DND-41 (cell line): ENCODE results near the gene CD34.

Source experiments
- ATAC-seq: fragments of 200-7000 bp; cut with Tn5 transposase; 3 replicates; pipeline ENCODE4 v1.9.1; 2021; ENCODE audit warnings: low read depth; ENCODE audit not compliant: insufficient read depth
- DNase-seq: peaks from one replicate; pipeline ENCODE4 v3.0.0-alpha.2; 2020
- H2AFZ ChIP-seq: 2 replicates; pipeline ENCODE4 v1.6.0; 2012; ENCODE audit warnings: low read depth, low read length
- H3K27ac ChIP-seq: 2 replicates; pipeline ENCODE4 v1.5.1; 2012; ENCODE audit warnings: low read length, inconsistent platforms
- H3K27me3 ChIP-seq: fragments of 200-600 bp; sonication (generic); 2 replicates; pipeline ENCODE4 v1.6.0; 2012; ENCODE audit warnings: low read length, mild to moderate bottlenecking, inconsistent platforms; ENCODE audit not compliant: insufficient read depth, poor library complexity
- H3K36me3 ChIP-seq: 2 replicates; pipeline ENCODE4 v1.5.1; 2012; ENCODE audit warnings: low read length, inconsistent platforms; ENCODE audit not compliant: insufficient read depth
- H3K4me1 ChIP-seq: 2 replicates; pipeline ENCODE4 v1.5.1; 2012; ENCODE audit warnings: mild to moderate bottlenecking, low read length; ENCODE audit not compliant: insufficient read depth
- H3K4me2 ChIP-seq: 2 replicates; pipeline ENCODE4 v1.6.0; 2012; ENCODE audit warnings: mild to moderate bottlenecking, moderate library complexity, low read length, inconsistent platforms; ENCODE audit not compliant: insufficient read depth
- H3K4me3 ChIP-seq, 2 experiments: fragments of 200-600 bp in 1 of 2; shearing (Covaris generic) in 1 of 2; 2 replicates each; pipeline ENCODE4 v1.5.1; 2012 to 2016; ENCODE audit warnings: inconsistent platforms in 2 of 2, low read length in 2 of 2, mild to moderate bottlenecking in 2 of 2, low read depth in 1 of 2, moderate library complexity in 1 of 2
- H3K79me2 ChIP-seq: 2 replicates; pipeline ENCODE4 v1.6.0; 2012; ENCODE audit warnings: low read length, inconsistent platforms; ENCODE audit not compliant: insufficient read depth
- H3K9ac ChIP-seq: 2 replicates; pipeline ENCODE4 v1.6.0; 2012; ENCODE audit warnings: low read depth, mild to moderate bottlenecking, inconsistent platforms, low read length, moderate library complexity
- H3K9me3 ChIP-seq: 2 replicates; pipeline ENCODE4 v1.5.1; 2012; ENCODE audit warnings: low read length, moderate library complexity, mild to moderate bottlenecking, inconsistent platforms; ENCODE audit not compliant: insufficient read depth, severe bottlenecking
- H4K20me1 ChIP-seq: 2 replicates; pipeline ENCODE4 v1.6.0; 2012; ENCODE audit warnings: low read length; ENCODE audit not compliant: insufficient read depth
- EZH2 ChIP-seq: IDR thresholded peaks from 3 replicates; pipeline ENCODE4 v1.6.1; 2012; ENCODE audit warnings: borderline replicate concordance, low read depth, mild to moderate bottlenecking, moderate library complexity, low read length, inconsistent platforms; ENCODE audit not compliant: severe bottlenecking
- TF ChIP-seq, protein P1 (sequence below): IDR thresholded peaks from 2 replicates; pipeline ENCODE4 v1.5.1; 2012; ENCODE audit warnings: borderline replicate concordance, low read length, moderate library complexity, mild to moderate bottlenecking; ENCODE audit not compliant: poor library complexity, severe bottlenecking; ENCODE audit errors: extremely low read depth

The CD34 gene

DNA sequence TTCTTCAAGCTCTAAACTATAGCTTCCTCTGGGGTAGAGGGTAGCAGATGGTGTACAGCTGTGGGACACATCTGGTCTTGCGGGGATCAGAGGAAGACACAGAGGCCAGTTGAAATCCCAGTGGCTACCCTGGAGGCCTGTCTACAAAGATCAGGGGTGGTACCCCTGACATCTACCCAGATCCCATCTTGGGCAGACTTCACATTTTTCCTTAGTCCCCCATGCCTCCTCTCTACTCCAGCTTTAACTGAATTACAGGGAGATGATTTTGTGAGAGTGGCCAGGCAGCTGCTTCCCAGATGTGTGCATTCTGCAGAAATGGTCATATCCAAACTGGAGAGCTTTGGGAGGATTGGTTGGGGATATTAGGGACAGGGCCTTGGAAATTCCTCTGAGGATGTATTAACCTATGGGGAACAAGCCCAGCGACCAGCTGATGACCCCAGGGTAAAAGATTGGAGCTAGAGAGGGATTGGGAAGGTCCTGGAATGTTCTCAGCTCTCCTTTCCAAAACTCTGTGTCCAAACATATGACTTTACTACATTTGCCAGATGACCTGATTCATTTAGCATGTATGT lies 9.6 kb upstream of the CD34 start:
- no peak for DNase-seq
- H4K20me1 ChIP-seq: no peaks in the 10 kb centered on the region
- H3K27me3 ChIP-seq: peaks cover 45% of the 10 kb centered on the region
- no peak overlapping the region for H3K4me2 ChIP-seq
- H3K79me2 ChIP-seq: no peaks in the 10 kb centered on the region
- no peaks in the 10 kb centered on the region for H3K9me3 ChIP-seq
- H3K4me3 ChIP-seq: no peak overlapping the region
- H3K9ac ChIP-seq: no peak overlapping the region
- H3K27ac ChIP-seq: no peak overlapping the region
- TF ChIP-seq EZH2: no peak
- TF ChIP-seq, protein P1, sequence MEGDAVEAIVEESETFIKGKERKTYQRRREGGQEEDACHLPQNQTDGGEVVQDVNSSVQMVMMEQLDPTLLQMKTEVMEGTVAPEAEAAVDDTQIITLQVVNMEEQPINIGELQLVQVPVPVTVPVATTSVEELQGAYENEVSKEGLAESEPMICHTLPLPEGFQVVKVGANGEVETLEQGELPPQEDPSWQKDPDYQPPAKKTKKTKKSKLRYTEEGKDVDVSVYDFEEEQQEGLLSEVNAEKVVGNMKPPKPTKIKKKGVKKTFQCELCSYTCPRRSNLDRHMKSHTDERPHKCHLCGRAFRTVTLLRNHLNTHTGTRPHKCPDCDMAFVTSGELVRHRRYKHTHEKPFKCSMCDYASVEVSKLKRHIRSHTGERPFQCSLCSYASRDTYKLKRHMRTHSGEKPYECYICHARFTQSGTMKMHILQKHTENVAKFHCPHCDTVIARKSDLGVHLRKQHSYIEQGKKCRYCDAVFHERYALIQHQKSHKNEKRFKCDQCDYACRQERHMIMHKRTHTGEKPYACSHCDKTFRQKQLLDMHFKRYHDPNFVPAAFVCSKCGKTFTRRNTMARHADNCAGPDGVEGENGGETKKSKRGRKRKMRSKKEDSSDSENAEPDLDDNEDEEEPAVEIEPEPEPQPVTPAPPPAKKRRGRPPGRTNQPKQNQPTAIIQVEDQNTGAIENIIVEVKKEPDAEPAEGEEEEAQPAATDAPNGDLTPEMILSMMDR: no peak
- no peaks in the 10 kb centered on the region for H3K36me3 ChIP-seq
- no peaks in the 10 kb centered on the region for H3K4me1 ChIP-seq
- no peak overlapping the region for H2AFZ ChIP-seq
- ATAC-seq: no peak

DNA sequence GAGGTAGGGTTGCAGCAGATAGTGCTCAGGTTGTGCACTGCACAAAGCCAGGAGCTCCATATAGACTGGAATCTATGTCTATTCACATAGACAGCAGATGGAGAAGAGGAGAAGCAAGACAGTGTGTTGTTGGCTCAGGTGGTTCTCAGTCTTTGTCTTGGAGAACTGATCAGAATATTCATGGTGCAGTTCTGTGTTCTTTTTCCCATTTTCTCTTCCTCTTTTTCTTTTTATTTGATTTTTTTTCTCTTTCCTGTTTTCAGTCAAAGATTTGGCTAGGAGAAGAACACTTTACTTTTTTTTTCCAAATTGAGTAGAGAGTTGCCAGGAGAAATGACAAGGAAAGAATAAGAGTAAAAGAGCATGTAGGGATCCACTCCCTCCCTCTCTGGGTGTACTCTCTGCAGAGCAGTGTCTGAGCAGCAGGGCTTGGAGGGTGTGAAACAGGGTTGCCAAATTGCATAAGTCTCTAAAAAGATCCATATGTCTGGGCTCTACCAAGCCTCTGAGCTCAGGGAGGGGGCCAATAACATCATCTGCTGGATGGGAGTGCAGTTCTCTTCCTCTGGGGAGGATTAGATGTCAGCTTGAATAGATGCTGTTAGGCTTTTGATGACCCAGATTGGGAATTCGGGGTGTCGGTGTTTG lies 8.7 kb upstream of the CD34 start:
- Histone ChIP-seq H3K27ac (no peak overlapping the region), H3K79me2 (no peaks in the 10 kb centered on the region), H3K9ac (no peak overlapping the region), H3K4me3 (no peak overlapping the region), H3K9me3 (no peaks in the 10 kb centered on the region), H3K4me2 (no peak overlapping the region), H4K20me1 (no peaks in the 10 kb centered on the region), H3K4me1 (no peaks in the 10 kb centered on the region), H3K27me3 (peaks cover 37% of the 10 kb centered on the region), H2AFZ (no peak overlapping the region), H3K36me3 (no peaks in the 10 kb centered on the region)
- ATAC-seq: no peak
- no peak for TF ChIP-seq EZH2
- TF ChIP-seq, protein P1: no peak
- DNase-seq: no peak

DNA sequence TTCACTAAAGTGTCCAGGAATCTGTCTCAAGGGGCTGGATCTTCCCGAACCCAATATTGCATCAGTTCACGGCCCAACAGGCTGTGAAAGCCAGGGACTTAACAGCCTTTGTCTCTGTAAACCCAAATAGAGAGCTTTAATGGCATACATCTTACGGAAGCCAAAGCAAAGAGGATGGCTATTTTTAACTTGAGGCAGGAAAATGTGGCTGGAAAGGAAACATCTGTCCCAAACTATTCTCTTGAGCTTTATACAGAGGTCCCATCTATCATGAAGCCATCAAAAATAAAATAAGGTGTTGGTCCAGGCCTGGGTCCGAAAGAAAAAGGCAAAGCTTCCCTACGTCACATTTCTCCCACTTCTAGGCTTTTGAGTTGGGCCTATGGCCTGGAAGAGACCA lies 7.7 kb upstream of the CD34 start:
- H4K20me1 ChIP-seq: no peaks in the 10 kb centered on the region
- no peaks in the 10 kb centered on the region for H3K4me1 ChIP-seq
- H2AFZ ChIP-seq: no peak overlapping the region
- no peaks in the 10 kb centered on the region for H3K36me3 ChIP-seq
- H3K9ac ChIP-seq: no peak overlapping the region
- no peak overlapping the region for H3K27ac ChIP-seq
- TF ChIP-seq, protein P1: no peak
- no peak for TF ChIP-seq EZH2
- ATAC-seq (no peak), DNase-seq (no peak)
- no peaks in the 10 kb centered on the region for H3K9me3 ChIP-seq
- no peak overlapping the region for H3K4me3 ChIP-seq
- H3K79me2 ChIP-seq: no peaks in the 10 kb centered on the region
- peaks cover 34% of the 10 kb centered on the region for H3K27me3 ChIP-seq
- no peak overlapping the region for H3K4me2 ChIP-seq
